ENCODE results near the gene KCNJ3.

DNA sequence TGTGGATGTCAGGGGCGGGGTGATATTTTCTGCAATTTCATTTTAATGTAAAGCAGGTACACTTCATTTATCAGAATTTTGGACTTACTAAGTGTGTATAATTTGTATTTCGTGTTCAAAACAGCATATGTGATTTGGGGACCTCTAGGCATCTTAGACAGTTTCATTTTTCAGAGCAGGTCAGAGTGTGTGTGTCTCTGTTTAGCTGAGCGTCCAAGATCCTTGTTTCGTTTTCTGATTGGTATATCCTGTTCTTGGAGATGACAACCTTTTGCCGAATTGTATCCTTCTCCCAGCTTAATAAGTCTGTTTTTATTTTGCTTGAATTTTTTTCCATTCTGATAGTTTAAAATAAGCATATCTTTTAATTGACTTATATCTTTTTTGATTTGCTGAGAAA lies 128.3 kb downstream of the KCNJ3 start:
- TF ChIP-seq, protein P1, sequence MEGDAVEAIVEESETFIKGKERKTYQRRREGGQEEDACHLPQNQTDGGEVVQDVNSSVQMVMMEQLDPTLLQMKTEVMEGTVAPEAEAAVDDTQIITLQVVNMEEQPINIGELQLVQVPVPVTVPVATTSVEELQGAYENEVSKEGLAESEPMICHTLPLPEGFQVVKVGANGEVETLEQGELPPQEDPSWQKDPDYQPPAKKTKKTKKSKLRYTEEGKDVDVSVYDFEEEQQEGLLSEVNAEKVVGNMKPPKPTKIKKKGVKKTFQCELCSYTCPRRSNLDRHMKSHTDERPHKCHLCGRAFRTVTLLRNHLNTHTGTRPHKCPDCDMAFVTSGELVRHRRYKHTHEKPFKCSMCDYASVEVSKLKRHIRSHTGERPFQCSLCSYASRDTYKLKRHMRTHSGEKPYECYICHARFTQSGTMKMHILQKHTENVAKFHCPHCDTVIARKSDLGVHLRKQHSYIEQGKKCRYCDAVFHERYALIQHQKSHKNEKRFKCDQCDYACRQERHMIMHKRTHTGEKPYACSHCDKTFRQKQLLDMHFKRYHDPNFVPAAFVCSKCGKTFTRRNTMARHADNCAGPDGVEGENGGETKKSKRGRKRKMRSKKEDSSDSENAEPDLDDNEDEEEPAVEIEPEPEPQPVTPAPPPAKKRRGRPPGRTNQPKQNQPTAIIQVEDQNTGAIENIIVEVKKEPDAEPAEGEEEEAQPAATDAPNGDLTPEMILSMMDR (IDR thresholded peaks at IDR 0.05) = no peak
- no peak for TF ChIP-seq POLR2AphosphoS5 (IDR thresholded peaks at IDR 0.05; ENCODE audit: low read depth, low read length)
- TF ChIP-seq, protein P2, sequence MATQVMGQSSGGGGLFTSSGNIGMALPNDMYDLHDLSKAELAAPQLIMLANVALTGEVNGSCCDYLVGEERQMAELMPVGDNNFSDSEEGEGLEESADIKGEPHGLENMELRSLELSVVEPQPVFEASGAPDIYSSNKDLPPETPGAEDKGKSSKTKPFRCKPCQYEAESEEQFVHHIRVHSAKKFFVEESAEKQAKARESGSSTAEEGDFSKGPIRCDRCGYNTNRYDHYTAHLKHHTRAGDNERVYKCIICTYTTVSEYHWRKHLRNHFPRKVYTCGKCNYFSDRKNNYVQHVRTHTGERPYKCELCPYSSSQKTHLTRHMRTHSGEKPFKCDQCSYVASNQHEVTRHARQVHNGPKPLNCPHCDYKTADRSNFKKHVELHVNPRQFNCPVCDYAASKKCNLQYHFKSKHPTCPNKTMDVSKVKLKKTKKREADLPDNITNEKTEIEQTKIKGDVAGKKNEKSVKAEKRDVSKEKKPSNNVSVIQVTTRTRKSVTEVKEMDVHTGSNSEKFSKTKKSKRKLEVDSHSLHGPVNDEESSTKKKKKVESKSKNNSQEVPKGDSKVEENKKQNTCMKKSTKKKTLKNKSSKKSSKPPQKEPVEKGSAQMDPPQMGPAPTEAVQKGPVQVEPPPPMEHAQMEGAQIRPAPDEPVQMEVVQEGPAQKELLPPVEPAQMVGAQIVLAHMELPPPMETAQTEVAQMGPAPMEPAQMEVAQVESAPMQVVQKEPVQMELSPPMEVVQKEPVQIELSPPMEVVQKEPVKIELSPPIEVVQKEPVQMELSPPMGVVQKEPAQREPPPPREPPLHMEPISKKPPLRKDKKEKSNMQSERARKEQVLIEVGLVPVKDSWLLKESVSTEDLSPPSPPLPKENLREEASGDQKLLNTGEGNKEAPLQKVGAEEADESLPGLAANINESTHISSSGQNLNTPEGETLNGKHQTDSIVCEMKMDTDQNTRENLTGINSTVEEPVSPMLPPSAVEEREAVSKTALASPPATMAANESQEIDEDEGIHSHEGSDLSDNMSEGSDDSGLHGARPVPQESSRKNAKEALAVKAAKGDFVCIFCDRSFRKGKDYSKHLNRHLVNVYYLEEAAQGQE (IDR thresholded peaks at IDR 0.05; ENCODE audit: insufficient read depth in 1 of 2, low read depth in 2 of 2, low read length in 1 of 2) = no peak
